IMR-90 (cell line): Measurements from ENCODE around the gene ERC2. TPM values are rescaled to one million over a fixed set of nuclear protein-coding genes. Genes with fewer than 3 reads are reported as not detected.

Experiments
- ATAC-seq: fragments of 200-7000 bp; cut with Tn5 transposase; 2 replicates; pipeline ENCODE4 v1.9.1; 2020; ENCODE audit warnings: low read depth, mild to moderate bottlenecking, moderate library complexity
- BruUV-seq: library from RNA; stranded (reverse); fragments of 400-500 nt; replicated peaks from 2 replicates; lab custom pipeline; 2021; lab: Mats Ljungman, UMichigan
- CTCF ChIA-PET: fragments of 300-600 bp; formaldehyde crosslinking; extraction: SDS; loops from one replicate; lab custom pipeline; 2021; ENCODE audit warnings: antibody characterized with exemption; lab: Yijun Ruan, JAX
- POLR2A ChIA-PET: fragments of 300-600 bp; sonication (Branson Sonifier 250); formaldehyde crosslinking; loops from one replicate; lab custom pipeline; 2022; ENCODE audit warnings: antibody characterized with exemption; ENCODE audit not compliant: unreplicated experiment; lab: Charles Lee
- DNase-seq: peaks from one replicate; pipeline ENCODE4 v3.0.0; 2013
- H2AFZ ChIP-seq: replicated peaks from 2 replicates; pipeline ENCODE3; 2013; ENCODE audit warnings: low read length, mild to moderate bottlenecking; ENCODE audit not compliant: poor library complexity
- H2AK5ac ChIP-seq: 2 replicates; pipeline ENCODE4 v1.6.1; 2013; ENCODE audit warnings: low read depth, low read length, inconsistent platforms
- H2AK9ac ChIP-seq: replicated peaks from 2 replicates; pipeline ENCODE3; 2013; ENCODE audit warnings: mild to moderate bottlenecking, low read depth, low read length, moderate library complexity; ENCODE audit not compliant: poor library complexity
- H2BK120ac ChIP-seq: 2 replicates; pipeline ENCODE4 v1.6.1; 2013; ENCODE audit warnings: low read depth, low read length, inconsistent platforms
- H2BK15ac ChIP-seq: 3 replicates; pipeline ENCODE4 v1.6.1; 2013; ENCODE audit warnings: low read depth, low read length, inconsistent platforms
- H2BK20ac ChIP-seq: 2 replicates; pipeline ENCODE4 v1.6.1; 2013; ENCODE audit warnings: low read depth, mild to moderate bottlenecking, inconsistent platforms, low read length, moderate library complexity
- H2BK5ac ChIP-seq: 2 replicates; pipeline ENCODE4 v1.6.1; 2013; ENCODE audit warnings: mild to moderate bottlenecking, low read depth, low read length, inconsistent platforms; ENCODE audit not compliant: poor library complexity, severe bottlenecking
- H3K14ac ChIP-seq: replicated peaks from 2 replicates; pipeline ENCODE4 v1.6.1; 2013; ENCODE audit warnings: low read depth, low read length, inconsistent platforms
- H3K18ac ChIP-seq: 2 replicates; pipeline ENCODE4 v1.6.1; 2013; ENCODE audit warnings: low read depth, low read length, control low read depth
- H3K23ac ChIP-seq: 2 replicates; pipeline ENCODE4 v1.6.1; 2013; ENCODE audit warnings: low read depth, low read length, inconsistent platforms
- H3K27ac ChIP-seq: 2 replicates; pipeline ENCODE4 v1.5.1; 2013; ENCODE audit warnings: mild to moderate bottlenecking, control low read depth, low read length; ENCODE audit not compliant: insufficient read depth
- H3K27me3 ChIP-seq: 2 replicates; pipeline ENCODE4 v1.6.1; 2013; ENCODE audit warnings: low read length; ENCODE audit not compliant: control insufficient read depth, insufficient read depth
- H3K36me3 ChIP-seq: 2 replicates; pipeline ENCODE4 v1.6.1; 2013; ENCODE audit warnings: low read length, mixed read lengths; ENCODE audit not compliant: control insufficient read depth, insufficient read depth
- H3K4ac ChIP-seq: 2 replicates; pipeline ENCODE4 v1.6.1; 2013; ENCODE audit warnings: low read depth, low read length, inconsistent platforms
- H3K4me1 ChIP-seq: 2 replicates; pipeline ENCODE4 v1.6.1; 2013; ENCODE audit warnings: low read length, mixed read lengths; ENCODE audit not compliant: control insufficient read depth, insufficient read depth
- H3K4me2 ChIP-seq: 2 replicates; pipeline ENCODE4 v1.6.1; 2013; ENCODE audit warnings: low read depth, mild to moderate bottlenecking, control low read depth, low read length, moderate library complexity
- H3K4me3 ChIP-seq: 2 replicates; pipeline ENCODE4 v1.5.1; 2013; ENCODE audit warnings: low read depth, mild to moderate bottlenecking, control low read depth, low read length, moderate library complexity; ENCODE audit not compliant: insufficient read depth
- H3K56ac ChIP-seq: 2 replicates; pipeline ENCODE4 v1.6.1; 2013; ENCODE audit warnings: low read length, inconsistent platforms; ENCODE audit not compliant: insufficient read depth; ENCODE audit errors: extremely low read depth
- H3K79me1 ChIP-seq, 2 experiments: 2 replicates each; pipeline ENCODE4 v1.6.1; 2013; ENCODE audit warnings: low read length in 2 of 2, inconsistent platforms in 1 of 2, low read depth in 1 of 2
- H3K9ac ChIP-seq: 2 replicates; pipeline ENCODE4 v1.6.1; 2013; ENCODE audit warnings: low read depth, low read length, control low read depth
- H3K9me1 ChIP-seq: 2 replicates; pipeline ENCODE4 v1.6.1; 2013; ENCODE audit warnings: low read length, inconsistent platforms; ENCODE audit not compliant: insufficient read depth
- H3K9me3 ChIP-seq: 2 replicates; pipeline ENCODE4 v1.6.1; 2013; ENCODE audit warnings: low read length; ENCODE audit not compliant: control insufficient read depth, insufficient read depth
- H4K20me1 ChIP-seq: 2 replicates; pipeline ENCODE4 v1.6.1; 2013; ENCODE audit warnings: low read length, inconsistent platforms; ENCODE audit not compliant: insufficient read depth
- H4K5ac ChIP-seq: 2 replicates; pipeline ENCODE4 v1.6.1; 2013; ENCODE audit warnings: mild to moderate bottlenecking, low read depth, low read length, control low read depth
- H4K8ac ChIP-seq, 2 experiments: 2 replicates each; pipeline ENCODE4 v1.6.1; 2013; ENCODE audit warnings: low read depth in 2 of 2, low read length in 2 of 2, control low read depth in 1 of 2, inconsistent platforms in 1 of 2
- H4K91ac ChIP-seq: 2 replicates; pipeline ENCODE4 v1.6.1; 2013; ENCODE audit warnings: low read depth, low read length, inconsistent platforms; ENCODE audit not compliant: insufficient read depth
- FOS ChIP-seq: fragments of 150-350 bp; IDR thresholded peaks from 2 replicates; pipeline ENCODE4 v1.6.1; 2016; ENCODE audit warnings: low read depth, low read length
- MAFK ChIP-seq: IDR thresholded peaks from 2 replicates; pipeline ENCODE4 v1.6.1; 2012; ENCODE audit warnings: low read depth, low read length, improper control_type of control experiment
- MXI1 ChIP-seq: IDR thresholded peaks from 2 replicates; pipeline ENCODE4 v1.6.1; 2012; ENCODE audit warnings: low read depth, mild to moderate bottlenecking, low read length, moderate library complexity, borderline replicate concordance
- NFE2L2 ChIP-seq: fragments of 150-350 bp; IDR thresholded peaks from 2 replicates; pipeline ENCODE4 v1.6.1; 2016; ENCODE audit warnings: low read depth, mild to moderate bottlenecking, low read length
- SMC3 ChIP-seq: fragments of 150-350 bp; IDR thresholded peaks from 2 replicates; pipeline ENCODE4 v1.6.1; 2016; ENCODE audit warnings: low read depth, mild to moderate bottlenecking, antibody characterized with exemption, low read length, moderate library complexity
- WGBS, 2 experiments: methylation state at CpG; one replicate each; pipeline versions ENCODE4 v1.1.5 to v1.1.7; 2013; ENCODE audit warnings: missing lambda C conversion rate in 2 of 2; ENCODE audit not compliant: insufficient read length in 1 of 2; ENCODE audit errors: extremely low coverage in 2 of 2; 5-methylcytosine and 5-hydroxymethylcytosine counted together
- dilution Hi-C: fragments of 300-500 bp; cut with HindIII; formaldehyde crosslinking; loops from one replicate; pipeline ENCODE4 v1.14.3; 2018; ENCODE audit warnings: low sequenced_read_pairs; ENCODE audit not compliant: unreplicated experiment
- in situ Hi-C: fragments of 300-500 bp; cut with MboI; formaldehyde crosslinking; loops from 3 replicates; pipeline ENCODE4 v1.14.3; 2019; ENCODE audit warnings: low sequenced_read_pairs, inconsistent platforms, mixed read lengths
- intact Hi-C: fragments of 100-400 bp; cut with micrococcal nuclease; formaldehyde crosslinking; loops from 2 replicates; pipeline ENCODE4 v1.10.0; 2022
- polyA plus RNA-seq, 3 experiments: library from polyadenylated mRNA; depleted of rRNA; stranded (reverse); fragments of >200 nt; gene quantifications; 2 replicates each; pipeline ENCODE4 v1.2.3, GENCODE V29; 2012; ENCODE audit warnings: low replicate concordance in 1 of 3
- total RNA-seq: library from RNA; depleted of rRNA; stranded (reverse); fragments of >200 nt; gene quantifications from 2 replicates; pipeline ENCODE4 v1.2.3, GENCODE V29; 2012
- TF ChIP-seq, protein P1 (sequence below): conservative IDR thresholded peaks from 2 replicates; pipeline ENCODE4 v1.5.1; 2012; ENCODE audit warnings: mild to moderate bottlenecking, low read depth, low read length, improper control_type of control experiment
- TF ChIP-seq, protein P2 (sequence below): fragments of 150-350 bp; IDR thresholded peaks from 2 replicates; pipeline ENCODE4 v1.6.1; 2016; ENCODE audit warnings: low read depth, mild to moderate bottlenecking, low read length, moderate library complexity, borderline replicate concordance

The ERC2 gene
- total and polyA plus RNA-seq, 2 of the 4 experiments (the other 2 are of a cell fraction), result 0.17 to 0.18 TPM

DNA sequence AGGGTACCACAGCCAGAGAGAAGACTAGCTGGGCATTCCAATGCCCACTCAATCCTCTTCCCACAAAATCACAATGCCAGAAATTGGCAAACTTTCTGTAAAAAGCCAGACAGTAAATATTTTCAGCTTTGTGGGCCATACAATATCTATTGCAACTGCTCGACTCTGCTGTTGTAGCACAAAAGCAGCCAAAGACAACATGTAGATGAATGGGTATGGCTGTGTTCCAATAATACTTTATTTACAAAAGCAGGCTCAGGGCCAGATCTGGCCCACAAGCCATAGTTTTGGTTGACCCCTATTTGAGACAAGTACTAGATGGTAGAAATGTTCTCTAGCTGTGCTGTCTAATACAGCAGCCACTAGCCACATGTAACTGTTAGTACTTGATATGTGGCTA lies 330.9 kb downstream of the ERC2 start:
- Histone ChIP-seq H3K79me1 (no peaks in the 10 kb centered on the region), H4K8ac (no peak overlapping the region), H3K4ac (no peak overlapping the region), H2AK5ac (no peak overlapping the region), H3K36me3 (no peaks in the 10 kb centered on the region), H3K18ac (no peak overlapping the region), H3K9ac (no peak overlapping the region), H4K5ac (no peak overlapping the region), H3K9me1 (no peaks in the 10 kb centered on the region), H2BK20ac (no peak overlapping the region), H3K56ac (no peak overlapping the region), H2BK120ac (no peak overlapping the region), H3K23ac (no peak overlapping the region), H3K4me1 (peaks cover 2% of the 10 kb centered on the region; the same call in 1 of the 2 replicates), H2AFZ (no peak overlapping the region), H2BK5ac (no peak overlapping the region), H3K14ac (no peak overlapping the region), H3K9me3 (no peaks in the 10 kb centered on the region), H3K27me3 (peaks cover 3% of the 10 kb centered on the region; the same call in 1 of the 2 replicates), H2AK9ac (no peak overlapping the region), H4K20me1 (no peaks in the 10 kb centered on the region), H2BK15ac (no peak overlapping the region), H3K4me2 (no peak overlapping the region), H3K27ac (no peak overlapping the region), H3K4me3 (no peak overlapping the region), H4K91ac (no peak overlapping the region)
- DNase-seq (no peak), ATAC-seq (no peak)
- dilution Hi-C loops (no loop called here), in situ Hi-C loops (no loop called here), intact Hi-C loops (loop anchor here (10.0 kb wide), 1 partner anchor 653 kb away; the partner anchor contains the start of gene WNT5A)
- TF ChIP-seq, protein P1, sequence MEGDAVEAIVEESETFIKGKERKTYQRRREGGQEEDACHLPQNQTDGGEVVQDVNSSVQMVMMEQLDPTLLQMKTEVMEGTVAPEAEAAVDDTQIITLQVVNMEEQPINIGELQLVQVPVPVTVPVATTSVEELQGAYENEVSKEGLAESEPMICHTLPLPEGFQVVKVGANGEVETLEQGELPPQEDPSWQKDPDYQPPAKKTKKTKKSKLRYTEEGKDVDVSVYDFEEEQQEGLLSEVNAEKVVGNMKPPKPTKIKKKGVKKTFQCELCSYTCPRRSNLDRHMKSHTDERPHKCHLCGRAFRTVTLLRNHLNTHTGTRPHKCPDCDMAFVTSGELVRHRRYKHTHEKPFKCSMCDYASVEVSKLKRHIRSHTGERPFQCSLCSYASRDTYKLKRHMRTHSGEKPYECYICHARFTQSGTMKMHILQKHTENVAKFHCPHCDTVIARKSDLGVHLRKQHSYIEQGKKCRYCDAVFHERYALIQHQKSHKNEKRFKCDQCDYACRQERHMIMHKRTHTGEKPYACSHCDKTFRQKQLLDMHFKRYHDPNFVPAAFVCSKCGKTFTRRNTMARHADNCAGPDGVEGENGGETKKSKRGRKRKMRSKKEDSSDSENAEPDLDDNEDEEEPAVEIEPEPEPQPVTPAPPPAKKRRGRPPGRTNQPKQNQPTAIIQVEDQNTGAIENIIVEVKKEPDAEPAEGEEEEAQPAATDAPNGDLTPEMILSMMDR, result no peak
- TF ChIP-seq MXI1 (no peak), NFE2L2 (no peak), SMC3 (no peak), MAFK (no peak), FOS (no peak)
- TF ChIP-seq, protein P2, sequence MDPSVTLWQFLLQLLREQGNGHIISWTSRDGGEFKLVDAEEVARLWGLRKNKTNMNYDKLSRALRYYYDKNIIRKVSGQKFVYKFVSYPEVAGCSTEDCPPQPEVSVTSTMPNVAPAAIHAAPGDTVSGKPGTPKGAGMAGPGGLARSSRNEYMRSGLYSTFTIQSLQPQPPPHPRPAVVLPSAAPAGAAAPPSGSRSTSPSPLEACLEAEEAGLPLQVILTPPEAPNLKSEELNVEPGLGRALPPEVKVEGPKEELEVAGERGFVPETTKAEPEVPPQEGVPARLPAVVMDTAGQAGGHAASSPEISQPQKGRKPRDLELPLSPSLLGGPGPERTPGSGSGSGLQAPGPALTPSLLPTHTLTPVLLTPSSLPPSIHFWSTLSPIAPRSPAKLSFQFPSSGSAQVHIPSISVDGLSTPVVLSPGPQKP, result no peak
- ChIA-PET POLR2A (no interaction called here), CTCF (no interaction called here)
- no TSS peak for BruUV-seq
- WGBS, 2 experiments, result no CpG with 5 or more reads among the region's 1 CpG
